SK-N-SH (cell line): ENCODE results near the gene RTN4. TPM values are rescaled to one million over a fixed set of nuclear protein-coding genes. Genes with fewer than 3 reads are reported as not detected.

Experiments
- CTCF ChIA-PET: fragments of 300-600, 350-600 bp; formaldehyde crosslinking; extraction: SDS; loops from one replicate; lab custom pipeline; 2021; lab: Yijun Ruan, JAX
- POLR2A ChIA-PET: fragments of 350-600 bp; sonication (Branson Sonifier 250); formaldehyde crosslinking; extraction: SDS; loops from one replicate; lab custom pipeline; 2020; ENCODE audit warnings: antibody characterized with exemption, inconsistent platforms; lab: Yijun Ruan, JAX
- DNase-seq: peaks from one replicate; pipeline ENCODE4 v3.0.0; 2012
- H2AFZ ChIP-seq: fragments of 200-600 bp; sonication (generic); 2 replicates; pipeline ENCODE4 v1.8.1; 2016; ENCODE audit warnings: antibody characterized with exemption, mild to moderate bottlenecking, low read depth
- H3F3A ChIP-seq: fragments of 200-600 bp; sonication (generic); replicated peaks from 2 replicates; pipeline ENCODE3; 2016; ENCODE audit warnings: antibody characterized with exemption, mild to moderate bottlenecking; ENCODE audit not compliant: insufficient read depth
- H3K27ac ChIP-seq, 2 experiments: fragments of 200-500 bp in 1 of 2; fragments of 200-600 bp in 1 of 2; sonication (Bioruptor generic) in 1 of 2; sonication (generic), shearing (Covaris generic) in 1 of 2; 2 replicates each; pipeline versions ENCODE4 v1.5.1 to v1.6.1; 2014 to 2016; ENCODE audit warnings: low read depth in 2 of 2, inconsistent platforms in 1 of 2, low read length in 1 of 2, mild to moderate bottlenecking in 1 of 2, mixed read lengths in 1 of 2
- H3K27me3 ChIP-seq: fragments of 200-600 bp; sonication (generic), shearing (Covaris generic); 2 replicates; pipeline ENCODE4 v1.6.1; 2016; ENCODE audit warnings: mixed run types; ENCODE audit not compliant: insufficient read depth
- H3K36me3 ChIP-seq, 2 experiments: fragments of 200-500 bp in 1 of 2; fragments of 200-600 bp in 1 of 2; sonication (Bioruptor generic) in 1 of 2; sonication (generic) in 1 of 2; replicated peaks in 1 of 2; 2 replicates each; pipeline versions ENCODE3 to v1.5.1; 2014 to 2016; ENCODE audit warnings: low read length in 1 of 2, mild to moderate bottlenecking in 1 of 2; ENCODE audit not compliant: insufficient read depth in 2 of 2, control insufficient read depth in 1 of 2
- H3K4me1 ChIP-seq, 2 experiments: fragments of 200-500 bp in 1 of 2; fragments of 200-600 bp in 1 of 2; sonication (Bioruptor generic) in 1 of 2; sonication (generic), shearing (Covaris generic) in 1 of 2; 2 replicates each; pipeline versions ENCODE4 v1.5.1 to v1.6.1; 2014 to 2016; ENCODE audit warnings: low read depth in 1 of 2, low read length in 1 of 2, mixed run types in 1 of 2; ENCODE audit not compliant: insufficient read depth in 2 of 2, control insufficient read depth in 1 of 2
- H3K4me2 ChIP-seq: fragments of 200-600 bp; sonication (generic), shearing (Covaris generic); 2 replicates; pipeline ENCODE4 v1.6.1; 2017; ENCODE audit warnings: mixed run types
- H3K4me3 ChIP-seq, 2 experiments: fragments of 200-500 bp in 1 of 2; fragments of 200-600 bp in 1 of 2; sonication (Bioruptor generic) in 1 of 2; sonication (generic), shearing (Covaris generic) in 1 of 2; 2 replicates each; pipeline versions ENCODE4 v1.5.1 to v1.8.1; 2014 to 2016; ENCODE audit warnings: low read depth in 2 of 2, inconsistent platforms in 1 of 2, low read length in 1 of 2, mild to moderate bottlenecking in 1 of 2, mixed read lengths in 1 of 2, moderate library complexity in 1 of 2
- H3K79me2 ChIP-seq: fragments of 200-600 bp; sonication (generic); 2 replicates; pipeline ENCODE4 v1.8.1; 2017; ENCODE audit warnings: mild to moderate bottlenecking; ENCODE audit not compliant: insufficient read depth
- H3K9ac ChIP-seq: fragments of 200-600 bp; sonication (generic); 2 replicates; pipeline ENCODE4 v1.6.1; 2017; ENCODE audit warnings: mixed run types
- H3K9me2 ChIP-seq: fragments of 200-600 bp; sonication (generic); 2 replicates; pipeline ENCODE4 v1.6.1; 2017; ENCODE audit warnings: mixed run types
- H3K9me3 ChIP-seq: fragments of 200-600 bp; sonication (generic); 2 replicates; pipeline ENCODE4 v1.6.1; 2017; ENCODE audit warnings: mixed run types, mild to moderate bottlenecking, moderate library complexity
- H4K20me1 ChIP-seq: fragments of 200-600 bp; sonication (generic); 2 replicates; pipeline ENCODE4 v1.6.1; 2017; ENCODE audit warnings: mild to moderate bottlenecking, mixed run types; ENCODE audit not compliant: insufficient read depth
- CTCF ChIP-seq: fragments of 200-600 bp; sonication (generic); IDR thresholded peaks from 2 replicates; pipeline ENCODE4 v1.6.1; 2017; ENCODE audit warnings: antibody characterized with exemption, mild to moderate bottlenecking, moderate library complexity
- ELF1 ChIP-seq: IDR thresholded peaks from 2 replicates; pipeline ENCODE4 v1.4.0; 2012
- FOXJ3 ChIP-seq: sonication (generic); formaldehyde crosslinking; IDR thresholded peaks from 2 replicates; pipeline ENCODE4 v1.5.1; 2020; ENCODE audit warnings: mild to moderate bottlenecking, missing genetic modification reagents
- FOXM1 ChIP-seq: IDR thresholded peaks from 2 replicates; pipeline ENCODE4 v1.4.0; 2012; ENCODE audit warnings: low read depth, mild to moderate bottlenecking
- GABPA ChIP-seq: IDR thresholded peaks from 2 replicates; pipeline ENCODE4 v1.4.0; 2012; ENCODE audit warnings: low read depth, mild to moderate bottlenecking
- JUND ChIP-seq: IDR thresholded peaks from 2 replicates; pipeline ENCODE4 v1.4.0; 2012
- MEF2A ChIP-seq: IDR thresholded peaks from 2 replicates; pipeline ENCODE4 v1.4.0; 2012; ENCODE audit warnings: low read depth, borderline replicate concordance
- NFIC ChIP-seq: IDR thresholded peaks from 2 replicates; pipeline ENCODE4 v1.4.0; 2012; ENCODE audit warnings: borderline replicate concordance
- NRF1 ChIP-seq: IDR thresholded peaks from 2 replicates; pipeline ENCODE4 v1.6.1; 2012; ENCODE audit warnings: low read depth, mild to moderate bottlenecking, low read length
- RCOR1 ChIP-seq: fragments of 150-350 bp; IDR thresholded peaks from 2 replicates; pipeline ENCODE4 v1.6.1; 2017; ENCODE audit warnings: antibody characterized with exemption, low read length
- REST ChIP-seq: IDR thresholded peaks from 2 replicates; pipeline ENCODE4 v1.6.1; 2012; ENCODE audit warnings: mild to moderate bottlenecking, low read depth, low read length, moderate library complexity
- TAF1 ChIP-seq: IDR thresholded peaks from 2 replicates; pipeline ENCODE4 v1.6.1; 2012; ENCODE audit warnings: low read depth, mild to moderate bottlenecking, low read length, moderate library complexity, borderline replicate concordance
- TEAD4 ChIP-seq: IDR thresholded peaks from 2 replicates; pipeline ENCODE4 v1.4.0; 2012; ENCODE audit warnings: mild to moderate bottlenecking, borderline replicate concordance; ENCODE audit not compliant: insufficient read depth
- whole genome bisulfite sequencing: methylation state at CpG from one replicate; pipeline ENCODE4 v1.1.6; 2017; ENCODE audit warnings: low lambda C conversion rate; 5-methylcytosine and 5-hydroxymethylcytosine counted together
- polyA plus RNA-seq, 3 experiments: library from polyadenylated mRNA; depleted of rRNA; stranded (reverse); fragments of >200 nt; gene quantifications; 2 replicates each; pipeline ENCODE4 v1.2.3, GENCODE V29; 2012
- TF ChIP-seq, protein P1 (sequence below): fragments of 150-350 bp; IDR thresholded peaks from 2 replicates; pipeline ENCODE4 v1.6.1; 2016; ENCODE audit warnings: mild to moderate bottlenecking, low read depth, low read length

The RTN4 gene
- polyA plus RNA-seq, 1 of the 3 experiments (the other 2 are of a cell fraction): 315 TPM

DNA sequence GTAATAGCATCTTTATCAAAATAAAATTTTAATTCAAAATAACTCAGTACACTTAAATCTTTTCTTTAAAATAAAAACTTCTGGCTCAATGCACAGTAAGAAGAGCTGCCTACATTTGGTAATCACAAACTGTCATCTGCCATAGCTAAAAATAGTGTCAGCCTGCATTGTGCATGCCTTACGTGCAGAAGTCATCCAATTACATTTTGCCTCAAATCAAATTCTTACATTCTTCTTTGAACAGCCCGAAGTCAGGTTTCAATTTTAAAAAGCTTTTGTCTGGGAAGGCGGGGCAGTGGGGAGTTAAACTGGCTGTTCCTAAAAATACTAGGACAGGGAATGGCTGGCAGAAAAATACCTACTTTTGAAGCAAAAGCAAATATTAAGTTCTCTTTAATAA, 51.1 kb downstream of the RTN4 start (continued):
- TF ChIP-seq REST: no peak
- TF ChIP-seq GABPA: no peak
- no peak for TF ChIP-seq FOXM1
- TF ChIP-seq MEF2A: peak; percentile 96
- TF ChIP-seq NFIC: no peak
- no peak; the same call in 1 of the 2 replicates for TF ChIP-seq RCOR1
- TF ChIP-seq JUND: peak; percentile 43; the same call in 1 of the 2 replicates
- TF ChIP-seq, protein P1, sequence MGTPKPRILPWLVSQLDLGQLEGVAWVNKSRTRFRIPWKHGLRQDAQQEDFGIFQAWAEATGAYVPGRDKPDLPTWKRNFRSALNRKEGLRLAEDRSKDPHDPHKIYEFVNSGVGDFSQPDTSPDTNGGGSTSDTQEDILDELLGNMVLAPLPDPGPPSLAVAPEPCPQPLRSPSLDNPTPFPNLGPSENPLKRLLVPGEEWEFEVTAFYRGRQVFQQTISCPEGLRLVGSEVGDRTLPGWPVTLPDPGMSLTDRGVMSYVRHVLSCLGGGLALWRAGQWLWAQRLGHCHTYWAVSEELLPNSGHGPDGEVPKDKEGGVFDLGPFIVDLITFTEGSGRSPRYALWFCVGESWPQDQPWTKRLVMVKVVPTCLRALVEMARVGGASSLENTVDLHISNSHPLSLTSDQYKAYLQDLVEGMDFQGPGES: no peak
- TF ChIP-seq, all 33 proteins: peak for 11

GRCh38 chr2:54997826-54998225, 52.4 kb downstream of the RTN4 start:
- POLR2A ChIA-PET: no interaction called here
- Histone ChIP-seq H3K27ac (peak overlapping the region; percentile 68; a peak in 3 of 4 replicates), H3K9ac (no peak overlapping the region), H3K9me2 (no peaks in the 10 kb centered on the region), H3K27me3 (no peaks in the 10 kb centered on the region), H3K4me3 (no peak overlapping the region), H3K9me3 (no peaks in the 10 kb centered on the region), H3K4me1 (peaks cover 25 to 37% of the 10 kb centered on the region in 2 experiments), H2AFZ (no peak overlapping the region), H3F3A (peaks cover 48% of the 10 kb centered on the region), H3K36me3 (peaks cover 7 to 17% of the 10 kb centered on the region in 2 experiments), H4K20me1 (peaks cover 100% of the 10 kb centered on the region), H3K79me2 (peaks cover 100% of the 10 kb centered on the region), H3K4me2 (peak overlapping the region; percentile 62)
- WGBS: 100% methylated on average over 1 of the region's 1 CpG
- TF ChIP-seq TEAD4 (no peak), TAF1 (no peak), FOXJ3 (CRISPR knock-in tag) (no peak), CTCF (no peak), NRF1 (no peak), ELF1 (no peak)
- CTCF ChIA-PET: no interaction called here
- no peak for DNase-seq
